Bronchial epithelial cell (primary cell): ENCODE results near the gene WIPF2. TPM values are rescaled to one million over a fixed set of nuclear protein-coding genes. Genes with fewer than 3 reads are reported as not detected.

Experiments
- DNase-seq: peaks from one replicate; pipeline ENCODE4 v3.0.0-alpha.2; 2010; ENCODE audit warnings: low read depth
- FAIRE-seq: peaks from 2 replicates; lab custom pipeline; 2011; peaks lifted over from hg19 to GRCh38; lab: Jason Lieb, UNC
- H3K27me3 ChIP-seq: 2 replicates; pipeline ENCODE4 v1.5.1; 2011; ENCODE audit warnings: low read length; ENCODE audit not compliant: control insufficient read depth, insufficient read depth
- H3K36me3 ChIP-seq: 2 replicates; pipeline ENCODE4 v1.5.1; 2011; ENCODE audit warnings: low read length; ENCODE audit not compliant: control insufficient read depth, insufficient read depth
- H3K4me3 ChIP-seq: 2 replicates; pipeline ENCODE4 v1.5.1; 2011; ENCODE audit warnings: mild to moderate bottlenecking, low read depth, low read length, control low read depth
- total RNA-seq: library from RNA; depleted of rRNA; stranded (reverse); fragments of >200 nt; gene quantifications from 2 replicates; pipeline ENCODE4 v1.2.1, GENCODE V29; 2014
- TF ChIP-seq, protein P1 (sequence below): IDR thresholded peaks from 2 replicates; pipeline ENCODE4 v1.5.1; 2011; ENCODE audit warnings: mild to moderate bottlenecking, moderate library complexity, low read length, control low read depth, inconsistent platforms; ENCODE audit not compliant: insufficient read depth, severe bottlenecking

The WIPF2 gene
- total RNA-seq, 1 donor from 2014 or later, result 6.3 TPM

DNA sequence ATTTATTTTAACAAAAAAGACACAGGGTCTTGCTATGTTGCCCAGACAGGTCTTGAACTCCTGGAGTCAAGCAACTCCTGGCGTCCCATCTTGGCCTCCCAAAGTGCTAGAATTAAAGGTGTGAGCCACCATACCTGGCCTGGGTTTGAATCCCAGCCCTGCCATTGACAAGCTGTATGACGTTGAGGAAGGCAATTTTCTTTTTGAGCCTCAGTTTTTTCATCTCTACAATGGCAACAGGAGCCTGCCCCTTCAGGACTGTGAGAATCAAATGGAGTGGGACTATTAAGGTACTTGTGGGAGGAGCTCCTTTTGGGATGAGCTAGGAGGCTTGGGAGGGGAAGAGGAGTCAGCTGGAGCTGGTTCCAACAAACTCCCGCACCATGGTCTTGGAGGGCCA lies 96.1 kb downstream of the WIPF2 start:
- Histone ChIP-seq H3K4me3 (no peak overlapping the region), H3K36me3 (peaks cover 1% of the 10 kb centered on the region), H3K27me3 (no peaks in the 10 kb centered on the region)
- no peak for DNase-seq
- FAIRE-seq, result no peak
- TF ChIP-seq, protein P1, sequence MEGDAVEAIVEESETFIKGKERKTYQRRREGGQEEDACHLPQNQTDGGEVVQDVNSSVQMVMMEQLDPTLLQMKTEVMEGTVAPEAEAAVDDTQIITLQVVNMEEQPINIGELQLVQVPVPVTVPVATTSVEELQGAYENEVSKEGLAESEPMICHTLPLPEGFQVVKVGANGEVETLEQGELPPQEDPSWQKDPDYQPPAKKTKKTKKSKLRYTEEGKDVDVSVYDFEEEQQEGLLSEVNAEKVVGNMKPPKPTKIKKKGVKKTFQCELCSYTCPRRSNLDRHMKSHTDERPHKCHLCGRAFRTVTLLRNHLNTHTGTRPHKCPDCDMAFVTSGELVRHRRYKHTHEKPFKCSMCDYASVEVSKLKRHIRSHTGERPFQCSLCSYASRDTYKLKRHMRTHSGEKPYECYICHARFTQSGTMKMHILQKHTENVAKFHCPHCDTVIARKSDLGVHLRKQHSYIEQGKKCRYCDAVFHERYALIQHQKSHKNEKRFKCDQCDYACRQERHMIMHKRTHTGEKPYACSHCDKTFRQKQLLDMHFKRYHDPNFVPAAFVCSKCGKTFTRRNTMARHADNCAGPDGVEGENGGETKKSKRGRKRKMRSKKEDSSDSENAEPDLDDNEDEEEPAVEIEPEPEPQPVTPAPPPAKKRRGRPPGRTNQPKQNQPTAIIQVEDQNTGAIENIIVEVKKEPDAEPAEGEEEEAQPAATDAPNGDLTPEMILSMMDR, result no peak

DNA sequence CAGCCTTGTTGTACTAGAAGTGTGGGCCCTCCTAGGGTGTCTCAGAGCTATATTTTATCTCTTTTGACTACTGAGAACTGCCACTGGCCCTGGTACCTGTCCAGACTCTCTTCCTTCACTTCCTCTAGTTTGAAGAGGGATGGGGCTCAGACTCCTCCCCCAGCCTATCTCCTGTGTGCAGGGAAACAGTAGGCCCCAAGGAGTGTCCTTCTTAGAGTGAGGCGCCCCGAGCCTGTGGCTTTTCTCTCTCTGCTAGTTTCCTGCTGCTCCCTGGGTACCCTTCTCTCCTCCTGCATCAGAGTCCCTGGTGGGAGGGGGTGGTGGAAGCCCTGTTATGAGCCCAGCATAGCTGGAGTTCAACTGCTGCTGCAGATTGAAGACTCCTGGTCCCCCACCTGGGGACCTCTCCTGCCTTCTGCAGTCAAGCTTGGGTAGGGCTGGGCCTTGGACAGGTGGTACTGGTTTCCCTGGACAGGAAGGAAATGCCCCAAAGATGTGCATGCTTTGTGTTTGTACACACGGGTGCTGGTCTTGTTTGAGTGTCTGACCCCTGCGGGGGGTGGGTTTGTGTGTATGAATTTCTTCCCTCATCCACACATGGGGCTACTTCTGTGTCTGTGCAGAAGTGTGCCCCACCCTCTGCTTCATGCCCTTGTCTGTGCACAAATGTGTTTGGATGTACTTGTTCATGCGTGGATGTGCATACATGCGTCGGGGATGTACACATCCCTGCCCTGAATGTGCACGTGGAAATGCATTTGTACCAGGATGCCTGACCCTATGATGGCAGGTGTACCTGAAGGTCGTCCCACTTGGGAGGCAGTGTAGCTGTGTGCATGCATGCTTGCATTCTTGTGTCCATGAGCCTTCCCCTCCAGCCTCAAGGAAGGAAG lies 96.8 kb downstream of the WIPF2 start:
- Histone ChIP-seq H3K36me3 (peaks cover 1% of the 10 kb centered on the region), H3K4me3 (no peak overlapping the region), H3K27me3 (no peaks in the 10 kb centered on the region)
- DNase-seq (no peak), FAIRE-seq (peak; percentile 47)
- TF ChIP-seq, protein P1, result no peak

DNA sequence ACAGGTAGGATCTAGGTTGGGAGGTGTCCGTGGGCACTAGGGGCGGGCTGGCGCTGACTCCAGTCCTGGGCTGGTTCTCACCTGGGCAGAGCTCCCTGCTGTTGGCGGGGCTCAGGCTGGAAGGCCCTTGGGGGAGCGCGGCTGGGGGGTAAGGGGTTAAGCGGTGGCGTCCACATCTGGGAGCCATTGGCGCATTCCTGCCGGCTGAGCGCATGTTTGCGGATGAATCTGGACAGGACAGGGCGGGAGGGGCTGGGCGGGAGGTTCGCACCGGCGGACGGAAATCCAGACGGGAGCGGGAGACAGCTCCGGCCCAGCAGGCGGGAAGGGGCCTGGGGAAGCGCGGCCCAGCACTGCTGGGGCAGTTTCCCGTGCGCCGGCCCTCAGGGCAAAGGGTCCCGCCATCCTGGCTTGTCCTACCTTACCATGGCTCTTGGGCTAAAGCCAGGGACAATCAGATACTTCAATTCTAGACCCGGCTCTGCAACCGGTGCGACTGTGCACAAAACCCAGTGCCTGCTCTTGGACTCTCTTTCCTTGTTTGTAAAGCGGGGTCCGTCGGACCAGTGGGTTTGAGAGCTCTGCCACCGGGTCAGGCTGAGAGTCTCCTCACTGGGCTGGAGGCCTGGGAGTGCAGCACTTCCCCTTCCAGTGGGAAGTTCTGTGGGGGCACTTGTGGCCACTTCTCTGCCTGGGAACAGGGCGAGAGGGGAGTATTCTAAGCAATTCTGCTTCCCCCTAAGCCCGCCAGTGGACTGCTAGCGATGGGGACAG lies 97.7 kb downstream of the WIPF2 start:
- Histone ChIP-seq H3K27me3 (no peaks in the 10 kb centered on the region), H3K4me3 (peak overlapping the region; percentile 90), H3K36me3 (peaks cover 1% of the 10 kb centered on the region)
- DNase-seq, result peak; percentile 55
- TF ChIP-seq, protein P1, result no peak
- FAIRE-seq, result no peak

DNA sequence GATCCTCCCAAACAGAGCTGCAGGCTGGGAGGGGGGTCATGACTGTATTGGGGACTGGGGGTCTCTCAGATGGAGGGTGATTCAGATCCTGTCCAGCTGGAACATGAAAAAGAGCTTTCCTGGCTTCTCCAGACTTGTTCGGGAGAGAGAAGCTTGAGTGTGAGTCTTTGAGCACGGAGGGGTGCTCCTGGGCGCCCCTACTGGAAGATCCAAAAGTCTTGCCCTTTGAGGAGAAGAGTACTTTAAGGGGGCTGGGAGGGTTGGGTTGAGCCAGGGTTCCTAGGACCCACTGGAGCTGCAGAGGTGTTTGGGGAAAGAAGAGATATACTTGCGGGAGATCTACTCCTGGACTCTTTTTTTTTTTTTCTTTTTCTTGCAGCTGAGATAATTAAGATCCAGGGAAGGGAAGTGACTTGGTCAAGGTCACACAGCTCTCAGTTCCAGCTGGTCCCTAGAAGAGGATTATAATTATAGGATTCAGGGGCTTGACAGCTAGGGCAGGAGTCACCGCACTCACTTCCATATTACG lies 98.3 kb downstream of the WIPF2 start:
- TF ChIP-seq, protein P1, result peak; percentile 72
- no peak for FAIRE-seq
- Histone ChIP-seq H3K4me3 (peak overlapping the region; percentile 90), H3K27me3 (no peaks in the 10 kb centered on the region), H3K36me3 (peaks cover 1% of the 10 kb centered on the region)
- DNase-seq, result peak; percentile 75

DNA sequence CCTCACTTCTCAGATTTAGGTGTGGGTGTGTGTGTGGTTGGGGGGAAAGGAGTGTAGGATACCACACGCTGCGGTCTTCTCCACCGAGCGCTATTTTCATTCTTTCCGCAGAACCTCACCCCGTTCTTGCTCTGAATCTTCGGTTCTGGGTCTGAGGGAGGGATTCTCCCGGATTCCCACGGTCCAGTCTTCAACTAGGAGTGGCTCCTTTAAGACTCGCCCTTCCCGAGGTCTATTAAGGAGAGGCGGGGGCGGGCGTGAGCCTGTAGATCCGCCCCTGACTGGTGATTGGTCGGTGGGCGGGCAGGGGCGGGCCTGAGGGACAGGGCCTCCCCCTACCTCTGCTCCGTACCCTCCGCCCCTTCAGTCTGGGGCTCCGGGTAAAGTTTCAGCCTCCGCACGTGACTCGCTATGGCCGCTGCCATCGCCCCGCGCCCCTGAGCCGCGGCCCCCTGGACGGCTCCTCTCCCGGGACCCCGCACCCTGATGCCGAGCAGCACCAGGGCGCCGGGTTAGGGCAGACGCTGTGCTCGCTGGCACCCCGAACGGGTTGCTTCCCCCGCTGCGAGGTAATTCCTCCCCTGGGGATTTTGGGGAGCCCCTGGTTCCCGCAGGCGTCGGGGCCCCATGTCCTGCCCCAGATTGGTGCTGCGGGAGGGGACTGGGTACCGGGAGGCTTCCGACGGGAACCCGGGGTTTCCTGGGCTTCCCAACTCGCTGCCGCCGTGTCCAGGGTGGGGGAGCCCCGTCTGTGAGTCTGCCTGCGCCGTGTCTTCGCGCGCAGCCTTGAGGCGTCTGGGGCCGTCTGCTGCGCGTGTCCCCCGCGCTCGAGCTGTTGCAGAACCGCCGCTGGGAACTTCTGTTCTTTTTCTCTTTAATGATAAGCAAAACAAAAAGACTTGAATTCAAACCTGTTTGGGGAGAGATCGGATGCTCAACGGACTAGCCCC lies 99.1 kb downstream of the WIPF2 start:
- peaks cover 1% of the 10 kb centered on the region for H3K36me3 ChIP-seq
- FAIRE-seq (no peak), DNase-seq (peak; percentile 86)
- peak overlapping the region; percentile 90 for H3K4me3 ChIP-seq
- no peaks in the 10 kb centered on the region for H3K27me3 ChIP-seq
- TF ChIP-seq, protein P1, result no peak
